Stimulated activated CD4-positive, alpha-beta T cell treated with anti-CD3 and anti-CD28 coated beads, Interleukin-15, amount 100 ng/mL, for 1 hour (primary cell): Measurements from ENCODE around the gene LRP1.

Source experiments
- DNase-seq, 2 donors: peaks; one replicate each; pipeline ENCODE4 v3.0.0-alpha.2; 2020; ENCODE audit warnings: low read depth in 1 of 2, low spot score in 1 of 2

Gene LRP1

GRCh38 chr12:57152639-57153038, 24.4 kb downstream of the LRP1 start:
- DNase-seq, result no peak

DNA sequence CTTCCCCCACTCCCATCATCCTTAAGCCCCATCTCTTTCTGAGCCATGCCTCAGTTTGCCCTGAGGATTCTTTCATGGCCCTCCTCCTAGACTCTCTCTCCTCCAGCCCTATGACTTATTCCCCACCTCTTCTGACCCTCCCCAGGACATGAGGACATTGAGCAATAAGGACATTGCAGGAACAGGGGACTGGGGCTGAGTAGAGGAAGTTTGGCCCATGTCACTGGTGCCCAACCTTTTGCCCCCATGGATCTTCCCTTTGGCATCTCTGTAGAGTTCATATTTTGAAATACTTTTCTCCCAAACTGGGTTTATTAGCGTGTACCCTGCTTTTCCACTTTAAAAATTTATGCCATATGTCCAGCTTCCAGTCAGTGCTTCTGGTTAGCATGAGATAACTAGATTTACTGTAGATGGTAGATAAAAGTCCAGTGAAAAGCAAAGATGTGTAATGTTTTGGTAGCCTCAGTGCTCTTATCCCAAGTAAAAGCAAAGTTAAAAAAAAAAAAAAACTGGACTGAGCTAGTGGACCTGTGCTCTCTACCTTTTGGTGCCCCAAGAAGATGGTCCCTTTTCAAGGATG, 25.2 kb downstream of the LRP1 start:
- no peak for DNase-seq

GRCh38 chr12:57154076-57154475, 25.8 kb downstream of the LRP1 start:
- no peak for DNase-seq

- no peak for DNase-seq
Observed at GRCh38 chr12:57154804-57155434, 26.6 kb downstream of the LRP1 start.

GRCh38 chr12:57156701-57157403, 28.6 kb downstream of the LRP1 start:
- no peak for DNase-seq

DNA sequence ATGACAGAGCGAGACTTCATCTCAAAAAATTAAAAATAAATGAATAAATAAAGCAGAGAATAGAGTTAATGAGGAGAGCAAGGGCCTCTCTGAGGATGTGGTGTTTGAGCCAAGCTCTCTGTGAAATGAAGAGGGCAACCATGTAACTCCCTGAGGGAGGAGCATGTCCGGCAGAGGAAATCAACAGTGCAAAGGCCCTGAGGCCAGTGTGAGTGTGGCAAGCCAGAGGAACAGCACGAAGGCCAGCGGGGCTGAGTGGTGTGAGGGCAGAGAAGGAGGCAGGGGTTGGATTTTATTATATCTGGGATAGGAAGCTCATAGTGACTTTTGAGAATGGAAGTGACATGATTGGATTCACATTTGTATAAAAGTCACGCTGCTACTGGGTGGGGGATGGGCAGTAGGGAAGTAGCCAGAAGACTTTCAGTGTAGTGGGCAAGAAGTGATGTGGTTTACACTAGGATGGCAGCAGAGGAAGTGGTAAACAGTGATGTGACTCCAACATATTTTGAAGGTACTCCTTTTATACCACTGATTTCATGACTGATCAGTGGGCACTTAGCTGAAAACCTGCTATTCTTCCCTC, 29.4 kb downstream of the LRP1 start:
- DNase-seq, result no peak

- no peak for DNase-seq
Observed at GRCh38 chr12:57158186-57158585, 29.9 kb downstream of the LRP1 start.

DNA sequence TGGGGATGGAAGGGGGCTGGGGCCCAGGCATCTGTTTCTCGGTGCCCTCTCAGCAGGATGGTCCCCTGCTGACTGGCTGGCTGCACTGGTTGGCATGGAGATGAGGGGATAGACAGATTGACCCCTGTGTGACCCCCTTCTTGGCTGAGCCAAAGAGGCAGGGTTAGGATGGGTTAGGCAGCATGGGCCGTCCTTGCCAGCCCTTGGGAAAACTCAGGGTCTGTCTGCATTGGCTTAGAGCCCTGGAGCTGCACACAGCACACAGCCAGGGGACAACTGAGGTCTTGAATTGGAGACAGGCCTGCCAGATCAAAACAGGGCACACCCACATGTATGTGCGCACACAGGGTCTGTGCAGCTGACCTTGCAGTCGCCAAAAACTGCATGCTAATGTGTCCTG, 30.4 kb downstream of the LRP1 start:
- DNase-seq, result no peak

DNA sequence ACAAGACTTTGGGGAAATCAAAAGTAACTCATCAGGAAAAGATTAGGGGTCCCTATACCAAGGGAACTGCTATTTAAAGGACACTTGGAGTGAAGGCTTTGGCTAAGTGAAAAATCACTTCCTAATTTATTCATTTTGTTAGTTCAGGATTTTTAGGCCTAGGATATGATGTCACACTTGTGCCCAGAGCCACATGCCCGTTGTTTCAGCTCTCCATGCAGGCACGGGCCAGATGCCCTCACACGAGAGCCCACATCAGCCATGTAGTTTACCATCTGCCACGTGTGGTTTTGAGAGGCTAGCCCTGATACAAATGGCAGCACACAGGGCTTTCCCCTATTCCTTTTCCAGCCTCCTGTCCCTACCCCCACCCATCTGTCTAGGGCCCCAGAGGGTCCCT, 31.0 kb downstream of the LRP1 start:
- DNase-seq, result no peak

- no peak for DNase-seq
Observed at GRCh38 chr12:57160040-57160439, 31.8 kb downstream of the LRP1 start.

DNA sequence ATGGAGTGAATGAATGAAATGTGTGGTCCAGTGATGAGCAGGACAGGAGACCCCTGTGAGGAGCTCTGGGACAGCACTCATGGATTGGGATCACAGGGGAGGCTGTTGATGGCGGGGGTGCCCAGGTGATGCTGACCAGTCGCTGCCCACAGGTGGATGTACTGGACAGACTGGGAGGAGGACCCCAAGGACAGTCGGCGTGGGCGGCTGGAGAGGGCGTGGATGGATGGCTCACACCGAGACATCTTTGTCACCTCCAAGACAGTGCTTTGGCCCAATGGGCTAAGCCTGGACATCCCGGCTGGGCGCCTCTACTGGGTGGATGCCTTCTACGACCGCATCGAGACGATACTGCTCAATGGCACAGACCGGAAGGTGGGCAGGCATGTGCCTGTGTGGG, 32.5 kb downstream of the LRP1 start:
- no peak for DNase-seq

DNA sequence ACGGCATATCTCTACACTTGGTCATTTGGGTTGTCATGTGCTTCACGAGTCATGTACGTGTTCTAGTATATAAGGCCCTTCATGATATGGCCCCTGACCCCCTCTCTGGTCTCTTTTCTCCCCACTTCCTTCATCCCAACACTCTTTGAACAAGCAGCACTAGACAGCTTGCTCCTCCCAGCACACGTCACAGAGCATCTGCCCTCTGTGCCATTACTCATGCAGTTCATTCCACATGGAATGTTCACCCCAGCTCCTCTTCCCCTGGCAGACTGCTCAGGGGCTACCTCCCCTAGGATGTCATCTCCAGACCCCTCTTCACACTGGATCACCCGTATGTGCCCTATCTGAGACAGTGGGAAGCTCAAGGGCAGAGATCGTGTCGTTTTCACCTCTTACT, 33.2 kb downstream of the LRP1 start:
- no peak for DNase-seq

DNA sequence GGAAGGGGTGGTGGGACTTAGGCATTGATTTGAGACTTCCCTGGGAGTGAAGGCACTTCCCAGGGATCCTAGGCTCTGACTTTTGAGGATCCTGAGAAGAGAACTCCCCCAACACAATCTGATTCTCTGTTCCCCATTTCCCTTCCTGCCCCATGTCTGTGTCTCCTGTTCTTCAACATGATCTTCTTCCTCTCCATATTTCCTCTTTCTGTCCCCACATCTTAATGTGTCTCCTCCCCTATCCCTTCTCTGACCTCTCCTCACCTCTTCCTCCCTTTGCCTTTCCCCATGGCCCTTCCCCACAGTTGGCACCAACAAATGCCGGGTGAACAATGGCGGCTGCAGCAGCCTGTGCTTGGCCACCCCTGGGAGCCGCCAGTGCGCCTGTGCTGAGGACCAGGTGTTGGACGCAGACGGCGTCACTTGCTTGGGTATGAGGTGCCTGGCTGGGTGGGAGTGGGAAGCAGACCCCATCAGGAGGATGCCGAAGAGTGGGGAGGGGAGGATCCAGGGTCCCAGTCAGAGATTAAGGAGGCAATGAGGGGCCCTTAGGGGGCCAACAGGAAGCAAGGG, 34.4 kb downstream of the LRP1 start:
- DNase-seq, result no peak

- DNase-seq, result no peak
Observed at GRCh38 chr12:57164454-57164853, 36.2 kb downstream of the LRP1 start.

GRCh38 chr12:57164966-57165625, 36.8 kb downstream of the LRP1 start:
- DNase-seq, result no peak

DNA sequence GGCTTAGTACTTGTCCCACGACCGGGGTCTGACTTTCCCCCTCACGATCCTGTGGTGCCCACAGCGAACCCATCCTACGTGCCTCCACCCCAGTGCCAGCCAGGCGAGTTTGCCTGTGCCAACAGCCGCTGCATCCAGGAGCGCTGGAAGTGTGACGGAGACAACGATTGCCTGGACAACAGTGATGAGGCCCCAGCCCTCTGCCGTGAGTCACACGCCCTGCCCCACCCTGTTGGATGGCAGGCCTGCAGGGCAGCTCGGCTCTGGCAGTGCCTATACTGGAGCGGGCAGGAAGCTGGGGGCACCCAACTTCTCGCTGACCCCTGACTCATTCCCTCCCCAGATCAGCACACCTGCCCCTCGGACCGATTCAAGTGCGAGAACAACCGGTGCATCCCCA, 37.5 kb downstream of the LRP1 start:
- no peak for DNase-seq

- peak in 1 of 2 donors; percentile 14 for DNase-seq
Observed at GRCh38 chr12:57166971-57167371, 38.7 kb downstream of the LRP1 start.

DNA sequence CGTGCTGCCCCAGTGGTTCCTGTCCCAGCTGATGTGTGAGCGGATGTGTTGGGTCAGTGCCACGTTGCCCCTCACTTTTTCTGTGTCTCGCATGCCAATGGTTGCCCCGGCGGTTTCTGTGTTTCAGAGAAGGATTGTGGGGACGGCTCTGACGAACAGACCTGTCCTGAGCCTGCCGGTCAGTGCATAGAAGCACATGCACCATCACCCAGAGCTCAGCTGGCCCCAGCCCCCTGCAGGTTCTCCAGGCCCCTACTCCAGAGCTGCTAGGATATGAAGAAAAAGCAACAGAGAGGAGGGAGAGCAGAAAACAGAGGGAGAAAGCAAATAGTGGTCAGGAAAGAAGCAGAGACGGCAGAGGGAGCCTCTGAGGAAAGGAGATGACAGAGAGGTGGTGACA, 39.8 kb downstream of the LRP1 start:
- no peak for DNase-seq

GRCh38 chr12:57169046-57169795, 40.9 kb downstream of the LRP1 start:
- no peak for DNase-seq

- no peak for DNase-seq
Observed at GRCh38 chr12:57169969-57170368, 41.7 kb downstream of the LRP1 start.

- DNase-seq, result no peak
Observed at GRCh38 chr12:57170408-57170807, 42.1 kb downstream of the LRP1 start.
